ENCODE data around the gene TINCR.

GRCh38 chr19:5558101-5558621 lies 9.6 kb downstream of the TINCR start:
- TF ChIP-seq CTCF (IDR thresholded peaks at IDR 0.05) (no peak), EZH2 (IDR thresholded peaks at IDR 0.05; ENCODE audit: borderline replicate concordance, insufficient read depth, low read depth, low read length, poor library complexity, severe bottlenecking) (no peak)
